Measurements from ENCODE around the gene CCDC157.

The CCDC157 gene

GRCh38 chr22:30413001-30413400, 56.2 kb downstream of the CCDC157 start:
- no peak for TF ChIP-seq CTCF (IDR thresholded peaks at IDR 0.05; ENCODE audit: low read length, missing control alignments)
- H3K4me3 ChIP-seq (replicated peaks; ENCODE audit: low read depth, low read length), result no peak overlapping the region
- DNase-seq (ENCODE audit: low read depth), result no peak

GRCh38 chr22:30413745-30414524, 57.1 kb downstream of the CCDC157 start:
- DNase-seq (ENCODE audit: low read depth), result no peak
- no peak for TF ChIP-seq CTCF (IDR thresholded peaks at IDR 0.05; ENCODE audit: low read length, missing control alignments)

GRCh38 chr22:30414525-30415047, 57.8 kb downstream of the CCDC157 start:
- TF ChIP-seq CTCF (IDR thresholded peaks at IDR 0.05; ENCODE audit: low read length, missing control alignments), result no peak
- no peak overlapping the region for H3K4me3 ChIP-seq (replicated peaks; ENCODE audit: low read depth, low read length)
- peak; percentile 41 for DNase-seq (ENCODE audit: low read depth)

More at GRCh38 chr22:30413745-30414524, 57.1 kb downstream of the CCDC157 start:
- no peak overlapping the region for H3K4me3 ChIP-seq (replicated peaks; ENCODE audit: low read depth, low read length)

- no peak overlapping the region for H3K4me3 ChIP-seq (replicated peaks; ENCODE audit: low read depth, low read length)
- no peak for TF ChIP-seq CTCF (IDR thresholded peaks at IDR 0.05; ENCODE audit: low read length, missing control alignments)
- no peak for DNase-seq (ENCODE audit: low read depth)
Observed at GRCh38 chr22:30416403-30416802, 59.6 kb downstream of the CCDC157 start.

GRCh38 chr22:30416837-30417236, 60.0 kb downstream of the CCDC157 start:
- no peak for DNase-seq (ENCODE audit: low read depth)
- H3K4me3 ChIP-seq (replicated peaks; ENCODE audit: low read depth, low read length), result no peak overlapping the region
- TF ChIP-seq CTCF (IDR thresholded peaks at IDR 0.05; ENCODE audit: low read length, missing control alignments), result no peak

GRCh38 chr22:30420347-30421125, 63.7 kb downstream of the CCDC157 start:
- peak; percentile 92 for DNase-seq (ENCODE audit: low read depth)
- TF ChIP-seq CTCF (IDR thresholded peaks at IDR 0.05; ENCODE audit: low read length, missing control alignments), result no peak
- H3K4me3 ChIP-seq (replicated peaks; ENCODE audit: low read depth, low read length), result peak overlapping the region; percentile 0

Measured in fibroblast of pulmonary artery (primary cell).